Tongue (tissue), 2 donors: ENCODE data around the gene ARHGEF9. TPM values are rescaled to one million over a fixed set of nuclear protein-coding genes. Genes with fewer than 3 reads are reported as not detected.

Experiments used
- DNase-seq: peaks from one replicate; pipeline ENCODE4 v3.0.0-alpha.2; 2015
- total RNA-seq: library from RNA; depleted of rRNA; stranded (reverse); fragments of >200 nt; gene quantifications from one replicate; pipeline ENCODE4 v1.2.3, GENCODE V29; 2014

Gene ARHGEF9
- total RNA-seq, 1 donor from 2014 or later, result 39.1 TPM

DNA sequence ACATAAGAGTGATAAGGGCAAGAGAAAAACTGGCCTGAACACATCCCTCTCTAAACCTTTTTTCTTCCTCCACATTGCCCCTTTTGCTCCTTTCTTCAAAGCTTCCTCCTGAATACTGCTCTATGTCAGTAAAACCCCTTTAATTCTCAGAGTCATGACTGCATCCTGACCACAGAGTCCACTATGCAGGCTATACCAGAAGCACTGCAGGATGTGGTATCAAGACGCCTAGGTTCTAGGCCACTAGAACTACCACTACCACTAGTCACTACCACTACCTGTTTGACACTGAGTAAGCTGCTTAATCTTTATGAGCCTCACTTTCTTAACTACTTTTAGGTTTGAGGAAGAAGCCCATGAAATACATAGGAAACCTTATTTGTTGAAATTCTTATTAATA, 38.7 kb downstream of the ARHGEF9 start:
- no peak for DNase-seq

- DNase-seq, result no peak
These were observed 40.1 kb downstream of the ARHGEF9 start for GRCh38 chrX:63744850-63745394.

- DNase-seq, result no peak
These were observed 41.4 kb downstream of the ARHGEF9 start for GRCh38 chrX:63743596-63743995.

DNA sequence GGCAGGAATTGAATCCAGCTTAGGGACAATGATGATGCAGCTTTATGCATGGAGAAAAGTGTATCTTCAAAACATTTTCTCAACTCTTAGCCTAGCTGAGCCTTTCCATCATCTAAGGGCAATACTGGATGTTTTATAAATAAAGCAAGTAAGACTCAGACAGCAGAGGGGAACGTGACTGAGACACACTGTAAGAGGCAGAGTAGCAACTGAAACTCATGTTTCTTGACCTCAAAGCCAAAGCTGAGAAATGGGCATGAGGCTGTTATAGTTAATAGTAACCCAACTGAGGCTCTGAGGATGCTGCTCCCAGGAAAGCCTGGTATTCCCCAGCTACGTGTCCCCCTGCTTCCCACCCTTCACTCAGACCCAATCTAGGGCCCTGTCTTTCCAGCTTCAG, 44.6 kb downstream of the ARHGEF9 start:
- DNase-seq, result no peak

- DNase-seq, result no peak
These were observed 45.1 kb downstream of the ARHGEF9 start for GRCh38 chrX:63739885-63740284.

DNA sequence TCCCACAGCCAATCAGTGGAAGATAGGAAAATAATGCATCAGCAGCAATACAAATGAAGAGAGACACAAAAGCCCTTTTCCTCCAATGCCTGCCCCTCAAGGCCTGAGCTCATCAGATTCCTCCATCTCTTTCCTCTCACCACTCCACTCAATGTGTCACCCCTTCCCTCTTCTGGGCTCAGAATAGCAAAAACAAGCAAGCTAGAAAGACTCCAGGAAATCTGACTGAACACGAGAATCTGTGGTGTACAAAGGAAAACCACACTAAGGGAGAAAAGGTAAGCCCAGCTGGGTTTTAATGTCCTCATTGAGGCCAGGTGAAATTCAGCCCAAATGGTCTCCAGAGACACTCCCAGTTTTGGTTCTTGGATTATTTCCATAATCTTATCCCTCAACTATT, 46.3 kb downstream of the ARHGEF9 start:
- no peak for DNase-seq

DNA sequence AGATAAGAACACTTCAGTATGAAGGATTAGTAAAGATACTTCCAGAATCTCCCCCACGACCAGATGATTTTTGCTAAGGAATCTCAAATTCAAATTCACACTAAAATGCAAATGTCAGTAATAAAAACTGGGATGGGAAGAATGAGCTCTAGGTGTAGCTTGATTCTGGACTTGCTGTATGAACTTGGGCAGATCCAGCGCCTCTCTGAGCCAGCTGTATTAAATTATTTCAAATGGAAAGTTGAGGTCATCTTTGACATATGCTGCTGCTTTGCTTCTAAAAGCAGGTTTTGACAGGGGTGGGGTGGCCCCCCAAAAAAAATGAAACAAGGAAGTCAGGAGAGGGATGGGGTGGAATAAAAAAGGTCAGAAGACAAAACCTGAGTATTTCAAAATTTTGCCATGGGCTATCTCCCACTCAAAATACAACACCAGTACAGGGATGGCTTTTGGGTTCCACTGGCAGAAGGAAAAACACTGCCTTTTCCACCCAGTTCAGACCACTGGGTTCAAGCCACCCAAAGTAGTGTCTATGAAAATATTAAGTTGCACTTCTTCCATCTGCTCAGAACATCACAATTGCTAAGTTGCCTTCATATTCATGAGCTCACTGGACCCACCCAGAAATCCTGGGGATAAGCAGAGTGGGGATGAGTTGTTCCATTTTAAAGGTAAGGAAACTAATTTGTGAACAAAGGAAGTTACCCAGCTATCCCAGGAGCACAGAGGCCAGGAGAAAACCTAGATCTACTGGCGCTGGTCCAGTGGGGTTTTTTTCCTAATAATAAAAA, 47.7 kb downstream of the ARHGEF9 start:
- DNase-seq, result no peak

- DNase-seq, result no peak
These were observed 49.1 kb downstream of the ARHGEF9 start for GRCh38 chrX:63735882-63736281.

DNA sequence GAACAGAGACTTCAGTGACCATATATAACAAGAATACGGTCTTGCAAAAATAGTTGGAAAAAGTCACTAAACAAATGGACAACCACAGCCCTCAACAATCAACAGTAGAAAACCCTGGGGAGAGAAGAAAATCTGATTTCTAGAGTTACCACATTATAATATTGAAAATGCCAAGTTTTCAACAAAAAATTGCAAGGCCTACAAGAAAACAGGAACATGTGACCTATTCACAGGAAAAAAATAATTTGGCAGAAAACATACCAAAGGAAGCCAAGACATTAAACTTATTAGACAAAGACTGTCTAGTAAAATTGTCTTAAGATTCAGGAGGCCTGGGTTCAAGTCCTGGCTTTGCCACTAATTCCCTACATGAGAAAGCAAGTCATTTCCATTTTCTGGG, 64.7 kb downstream of the ARHGEF9 start:
- DNase-seq, result no peak

DNA sequence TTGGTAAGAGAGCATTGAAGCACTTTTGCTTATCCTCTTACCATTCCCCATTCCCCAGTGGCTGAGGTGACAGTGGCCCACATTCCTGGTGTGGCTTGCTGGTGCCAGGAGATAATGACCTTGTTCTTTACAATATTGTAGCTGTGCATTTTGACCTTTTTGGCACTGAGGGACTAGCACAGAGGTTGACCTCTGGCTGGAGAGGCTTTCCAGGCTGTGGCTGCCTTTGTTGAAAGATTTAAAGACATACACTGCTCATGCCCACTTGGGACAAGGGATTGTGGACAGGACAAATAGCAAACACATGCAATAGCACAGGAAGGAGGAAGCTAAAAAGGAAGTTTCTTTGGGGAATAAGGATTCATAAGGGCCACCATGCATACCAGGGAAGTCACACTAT, 65.4 kb downstream of the ARHGEF9 start:
- DNase-seq, result no peak

DNA sequence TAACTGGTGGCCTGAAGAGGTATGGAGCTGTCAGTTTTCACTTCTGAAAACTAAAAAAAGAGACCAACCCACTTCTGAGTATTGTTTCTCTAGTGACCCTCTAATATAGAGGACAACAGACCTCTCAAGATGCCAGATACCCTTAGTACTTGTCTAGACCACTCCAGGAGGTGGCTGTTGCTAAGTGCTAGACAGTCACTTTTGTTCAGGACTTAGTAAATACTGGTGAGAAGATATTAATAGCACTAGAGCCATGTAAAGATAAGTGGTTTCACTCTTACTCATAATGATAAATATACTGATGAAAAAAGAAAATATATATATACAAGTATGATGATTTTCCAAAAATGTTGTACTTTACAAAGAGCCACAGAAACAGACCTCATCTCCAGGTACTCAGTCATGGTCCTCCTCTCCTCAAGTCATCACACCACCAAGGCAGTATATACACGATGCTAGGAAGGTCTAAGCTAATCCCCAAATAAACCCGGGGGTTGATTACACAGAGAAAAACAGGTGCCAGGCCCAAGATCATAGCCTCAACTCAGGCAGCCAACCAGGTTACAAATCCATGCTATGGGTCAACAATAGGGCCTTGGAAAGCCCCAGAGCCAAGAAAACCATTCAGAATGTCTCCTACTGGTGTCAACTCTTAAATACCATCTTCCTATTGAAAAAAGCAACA, 66.9 kb downstream of the ARHGEF9 start:
- no peak for DNase-seq

- peak; percentile 40 for DNase-seq
These were observed 71.5 kb downstream of the ARHGEF9 start for GRCh38 chrX:63713526-63713925.

DNA sequence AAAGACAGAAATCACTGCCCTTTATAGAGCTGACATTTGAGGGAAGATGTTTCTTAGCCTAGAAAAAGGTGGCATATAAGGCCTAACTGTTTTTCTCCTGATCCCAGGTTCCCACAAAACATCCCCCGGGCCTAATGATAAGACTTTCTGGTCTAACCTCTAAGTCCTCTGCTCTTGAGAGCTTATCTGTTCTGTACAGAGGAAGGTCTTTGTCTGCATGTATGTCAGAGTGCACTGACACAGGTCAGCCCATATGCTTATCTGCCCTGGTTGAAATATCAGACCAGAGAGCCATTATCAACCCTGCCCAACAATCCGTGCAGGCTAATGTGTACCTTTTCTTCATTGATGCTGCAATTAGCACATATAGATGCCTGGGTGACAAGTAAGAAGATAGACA, 76.2 kb downstream of the ARHGEF9 start:
- DNase-seq, result no peak

- no peak for DNase-seq
These were observed 82.5 kb downstream of the ARHGEF9 start for GRCh38 chrX:63702556-63702955.

DNA sequence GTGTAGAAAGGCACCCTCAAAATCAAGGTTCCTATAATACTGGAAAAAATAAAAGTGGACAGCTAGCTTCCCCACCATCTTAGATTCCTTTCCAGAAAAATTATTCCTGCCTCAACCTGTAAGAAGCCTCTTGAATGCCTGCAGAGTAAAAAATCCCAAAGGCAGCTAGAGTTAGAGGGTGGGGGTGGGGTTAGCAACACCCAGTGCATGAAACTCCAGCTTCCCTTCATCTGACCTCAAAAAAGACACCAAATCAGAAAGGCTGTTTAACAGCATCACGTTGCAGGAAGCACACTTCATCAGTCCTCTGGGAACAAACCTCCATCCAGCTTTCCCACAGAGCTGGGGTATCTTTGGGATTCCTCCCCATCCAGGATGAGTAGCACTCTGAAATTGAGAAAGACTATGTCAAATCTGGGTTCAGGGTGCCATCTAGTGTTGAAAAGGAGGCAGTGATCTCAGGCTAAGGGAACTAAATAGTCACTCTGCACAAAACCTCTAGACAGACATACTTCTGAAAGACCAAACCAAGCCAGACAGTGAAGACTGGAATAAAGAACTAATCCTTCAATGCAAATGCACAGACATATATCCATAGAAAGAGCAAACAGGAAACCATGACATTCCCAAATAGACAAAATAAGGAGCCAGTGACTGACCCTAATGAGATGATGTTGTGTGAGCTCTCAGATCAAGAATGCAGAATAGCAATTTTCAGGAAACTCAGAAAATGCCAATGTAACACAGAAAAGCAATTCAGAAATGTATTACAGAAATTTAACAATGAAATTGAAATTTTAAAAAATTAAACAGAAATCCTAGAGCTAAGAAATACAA, 97.9 kb downstream of the ARHGEF9 start:
- DNase-seq, result peak; percentile 15

- no peak for DNase-seq
These were observed 104.6 kb downstream of the ARHGEF9 start for GRCh38 chrX:63680423-63680822.

DNA sequence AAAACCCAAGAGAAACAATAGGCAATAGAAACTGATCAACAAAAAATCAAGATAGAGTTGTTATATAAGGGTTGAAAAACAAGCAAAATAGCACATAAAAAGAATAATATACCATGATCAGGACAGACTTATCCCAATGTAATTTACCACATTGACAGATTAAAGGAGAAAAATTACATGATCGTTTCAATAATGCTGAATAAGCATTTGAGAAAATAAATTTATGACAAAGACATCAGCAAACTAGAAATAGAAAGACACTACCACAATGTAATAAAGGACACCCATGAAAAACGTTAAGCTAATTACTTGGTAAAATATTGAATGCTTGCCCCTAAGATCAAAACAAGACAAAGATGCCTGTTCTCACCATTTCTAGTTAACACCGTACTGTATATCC, 105.6 kb downstream of the ARHGEF9 start:
- no peak for DNase-seq

DNA sequence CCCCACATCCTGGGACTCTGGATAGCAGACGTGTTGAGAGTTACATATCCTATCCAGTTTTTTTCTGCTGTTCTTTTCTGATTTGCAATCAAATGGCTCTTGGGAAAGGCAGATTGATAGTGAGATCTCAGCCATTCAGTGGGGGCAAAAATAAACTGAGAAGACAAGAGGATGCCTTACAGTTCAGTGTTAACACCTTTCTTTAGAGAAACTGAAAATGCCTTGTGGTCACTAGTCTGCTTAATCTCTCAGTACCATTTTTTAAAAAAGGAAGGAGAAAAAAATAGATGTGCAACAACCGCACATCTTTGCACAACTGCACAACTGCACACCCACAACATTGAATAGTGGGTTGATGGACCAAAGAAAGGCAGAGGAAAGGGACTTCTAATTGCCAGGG, 109.3 kb downstream of the ARHGEF9 start:
- DNase-seq, result no peak

- no peak for DNase-seq
These were observed 111.1 kb downstream of the ARHGEF9 start for GRCh38 chrX:63673896-63674295.

GRCh38 chrX:63664741-63665140, 120.3 kb downstream of the ARHGEF9 start:
- DNase-seq, result no peak

DNA sequence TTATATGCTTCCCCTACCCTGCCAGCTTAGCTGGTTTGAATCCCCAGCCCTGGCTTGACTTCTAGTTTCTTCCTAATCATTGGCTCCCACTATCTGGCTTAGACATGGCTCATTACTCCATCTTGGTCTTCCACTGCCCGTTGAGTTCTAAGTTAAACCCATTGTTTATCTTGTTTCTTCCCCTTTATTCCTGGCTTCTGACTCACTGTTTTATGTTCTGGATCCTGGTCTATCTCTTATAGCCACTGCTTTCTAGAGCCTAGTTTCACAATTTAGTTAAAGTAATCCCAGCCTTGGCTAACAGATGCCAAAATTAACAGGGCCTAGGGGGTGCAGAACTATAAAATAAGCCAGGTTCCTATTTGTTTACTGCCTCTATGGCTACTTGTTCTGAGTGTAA, 120.9 kb downstream of the ARHGEF9 start:
- DNase-seq, result no peak

GRCh38 chrX:63661676-63662075, 123.3 kb downstream of the ARHGEF9 start:
- no peak for DNase-seq

- peak; percentile 15 for DNase-seq
These were observed 126.1 kb downstream of the ARHGEF9 start for GRCh38 chrX:63658920-63659319.
